Type B pancreatic cell (in vitro differentiated cells): ENCODE measurements around the gene ZNF341. TPM values are rescaled to one million over a fixed set of nuclear protein-coding genes. Genes with fewer than 3 reads are reported as not detected.
A peak's percentile ranks its signal among the peaks of the same experiment; 100 is the strongest.

Experiments
- DNase-seq: peaks from one replicate; pipeline ENCODE4 v3.0.0; 2021; ENCODE audit warnings: mixed read lengths; ENCODE audit not compliant: unreplicated experiment; ENCODE audit errors: extremely low spot score
- H3K27ac Mint-ChIP-seq: 2 replicates; pipeline ENCODE4 v1.8.0; 2021; ENCODE audit warnings: mild to moderate bottlenecking, mixed read lengths
- H3K27me3 Mint-ChIP-seq: 2 replicates; pipeline ENCODE4 v1.8.0; 2021; ENCODE audit warnings: mixed read lengths
- H3K36me3 Mint-ChIP-seq: 2 replicates; pipeline ENCODE4 v1.8.0; 2021; ENCODE audit warnings: mixed read lengths
- H3K4me1 Mint-ChIP-seq: one replicate; pipeline ENCODE4 v1.8.0; 2021; ENCODE audit warnings: mixed read lengths; ENCODE audit not compliant: unreplicated experiment
- H3K4me3 Mint-ChIP-seq: 2 replicates; pipeline ENCODE4 v1.8.0; 2021; ENCODE audit warnings: mild to moderate bottlenecking, mixed read lengths
- H3K9me3 Mint-ChIP-seq: 2 replicates; pipeline ENCODE4 v1.8.0; 2021; ENCODE audit warnings: mixed read lengths
- CTCF ChIP-seq: fragments of 200-600 bp; sonication (generic); conservative IDR thresholded peaks from 2 replicates; pipeline ENCODE4 v1.5.0; 2021; ENCODE audit warnings: antibody characterized with exemption, mild to moderate bottlenecking
- total RNA-seq: library from RNA; stranded (reverse); gene quantifications from 2 replicates; pipeline ENCODE4 v1.2.1, GENCODE V29; 2021; ENCODE audit warnings: low replicate concordance

The ZNF341 gene
- total RNA-seq, 1 donor from 2014 or later, result 4.6 TPM

GRCh38 chr20:33729101-33729500 is 2.7 kb upstream of the ZNF341 start:
- DNase-seq, result no peak
- H3K36me3 Mint-ChIP-seq, result peaks cover 5% of the 10 kb centered on the region
- peak overlapping the region; percentile 88 for H3K27ac Mint-ChIP-seq
- H3K9me3 Mint-ChIP-seq, result peaks cover 6% of the 10 kb centered on the region
- H3K27me3 Mint-ChIP-seq, result no peaks in the 10 kb centered on the region
- no peak for TF ChIP-seq CTCF
- H3K4me3 Mint-ChIP-seq, result peak overlapping the region; percentile 74
- H3K4me1 Mint-ChIP-seq, result peaks cover 28% of the 10 kb centered on the region

- DNase-seq, result no peak
- Mint-ChIP-seq H3K36me3 (peaks cover 12% of the 10 kb centered on the region), H3K9me3 (peaks cover 13% of the 10 kb centered on the region), H3K4me1 (peaks cover 21% of the 10 kb centered on the region), H3K27me3 (no peaks in the 10 kb centered on the region), H3K27ac (peak overlapping the region; percentile 89), H3K4me3 (peak overlapping the region; percentile 90)
- no peak for TF ChIP-seq CTCF
Measured at GRCh38 chr20:33730946-33731692, 677 bp upstream of the ZNF341 start.

GRCh38 chr20:33732166-33732970 is 572 bp downstream of the ZNF341 start:
- H3K4me1 Mint-ChIP-seq, result peaks cover 21% of the 10 kb centered on the region
- no peaks in the 10 kb centered on the region for H3K27me3 Mint-ChIP-seq
- peak overlapping the region; percentile 92 for H3K4me3 Mint-ChIP-seq
- no peak for DNase-seq
- H3K9me3 Mint-ChIP-seq, result peaks cover 21% of the 10 kb centered on the region
- no peak for TF ChIP-seq CTCF
- H3K27ac Mint-ChIP-seq, result peak overlapping the region; percentile 93
- peaks cover 19% of the 10 kb centered on the region for H3K36me3 Mint-ChIP-seq

- Mint-ChIP-seq H3K27me3 (no peaks in the 10 kb centered on the region), H3K9me3 (peaks cover 21% of the 10 kb centered on the region), H3K4me3 (peak overlapping the region; percentile 65), H3K27ac (peak overlapping the region; percentile 93), H3K4me1 (peaks cover 21% of the 10 kb centered on the region), H3K36me3 (peaks cover 24% of the 10 kb centered on the region)
- no peak for TF ChIP-seq CTCF
- DNase-seq, result no peak
Measured at GRCh38 chr20:33733654-33734576, 2.1 kb downstream of the ZNF341 start.

- peaks cover 24% of the 10 kb centered on the region for H3K36me3 Mint-ChIP-seq
- H3K27ac Mint-ChIP-seq, result no peak overlapping the region
- H3K4me1 Mint-ChIP-seq, result peaks cover 17% of the 10 kb centered on the region
- H3K27me3 Mint-ChIP-seq, result no peaks in the 10 kb centered on the region
- DNase-seq, result no peak
- peaks cover 21% of the 10 kb centered on the region for H3K9me3 Mint-ChIP-seq
- H3K4me3 Mint-ChIP-seq, result no peak overlapping the region
- TF ChIP-seq CTCF, result no peak
Measured at GRCh38 chr20:33736962-33737361, 5.2 kb downstream of the ZNF341 start.
